SH-SY5Y (cell line): ENCODE measurements around the gene SLC25A34.

Experiments
- GATA2 ChIP-seq: IDR thresholded peaks from 2 replicates; pipeline ENCODE4 v1.6.1; 2011; ENCODE audit warnings: mild to moderate bottlenecking, low read depth, low read length
- GATA3 ChIP-seq: IDR thresholded peaks from 2 replicates; pipeline ENCODE4 v1.6.1; 2011; ENCODE audit warnings: low read depth, mild to moderate bottlenecking, low read length, moderate library complexity

DNA sequence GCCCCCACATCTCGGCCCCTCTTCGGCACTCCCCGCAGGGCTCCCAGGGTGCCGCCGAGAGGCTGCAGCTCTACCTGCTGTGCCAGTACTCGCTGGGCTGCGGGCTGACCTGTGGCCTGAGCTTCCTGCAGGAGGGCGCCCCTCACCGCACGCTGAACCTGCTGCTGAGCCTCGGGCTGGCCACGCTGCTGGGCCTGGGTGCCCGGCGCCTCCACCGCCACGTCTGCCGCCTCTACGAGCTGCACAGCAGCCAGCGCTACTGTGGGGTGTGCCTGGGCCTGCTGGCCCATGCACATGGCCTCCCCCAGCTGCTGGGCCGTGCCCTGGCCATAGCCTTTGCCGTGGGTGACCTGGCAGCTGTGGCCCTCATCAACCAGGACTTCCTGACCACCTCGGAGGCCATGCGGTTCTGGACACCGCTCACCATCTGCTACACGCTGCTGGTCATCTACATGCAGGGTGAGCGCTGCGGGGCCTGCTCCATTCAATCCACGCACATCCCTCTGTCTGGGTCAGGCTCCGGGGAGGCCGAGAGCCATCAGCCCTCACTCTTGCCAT, 8.1 kb downstream of the SLC25A34 start:
- TF ChIP-seq GATA3 (no peak), GATA2 (no peak)
